ENCODE results near the gene EPHB2. TPM values are rescaled to one million over a fixed set of nuclear protein-coding genes. Genes with fewer than 3 reads are reported as not detected.

The EPHB2 gene
- polyA plus RNA-seq, 1 donor from 2014 or later = 22.8 TPM

DNA sequence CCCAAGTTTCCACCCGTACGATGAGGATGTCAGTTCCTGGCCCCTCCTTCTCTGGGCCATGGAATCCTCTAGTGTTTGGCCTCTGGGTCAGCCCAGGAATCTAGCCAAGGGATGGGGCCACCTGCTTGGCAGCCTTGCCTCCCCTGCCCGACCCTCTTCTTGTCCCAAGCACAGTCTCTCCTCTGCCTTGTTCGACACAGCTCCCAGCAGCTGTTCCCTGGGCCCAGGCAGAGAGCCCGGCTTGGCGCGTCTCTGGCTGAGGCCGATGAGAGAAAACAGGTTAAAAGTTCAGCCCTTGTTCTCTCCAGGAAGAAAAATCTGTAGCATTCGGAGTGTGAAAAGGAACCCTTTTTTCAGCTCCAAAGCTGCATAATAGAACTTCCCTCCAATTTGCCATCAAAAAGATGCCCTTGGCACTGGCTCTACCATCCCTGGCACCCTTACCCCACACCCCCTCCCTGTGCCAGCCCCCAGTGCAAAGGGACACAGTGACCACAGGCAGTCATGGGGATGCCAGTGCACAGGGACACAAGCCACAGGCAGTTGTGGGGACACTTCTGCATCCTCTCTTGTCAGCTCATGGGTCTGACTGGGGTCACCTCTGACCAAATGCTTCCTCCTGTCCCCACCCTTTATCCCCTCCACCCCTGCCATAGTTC, 68.4 kb downstream of the EPHB2 start:
- no peak for TF ChIP-seq TAF1 (IDR thresholded peaks at IDR 0.05; ENCODE audit: low read depth)
- no peak for TF ChIP-seq EZH2 (IDR thresholded peaks at IDR 0.05; ENCODE audit: borderline replicate concordance, insufficient read depth, low read length, poor library complexity, severe bottlenecking)
- no peak for TF ChIP-seq POLR2AphosphoS5 (IDR thresholded peaks at IDR 0.05)
- TF ChIP-seq SMC3 (conservative IDR thresholded peaks at IDR 0.05; ENCODE audit: poor library complexity) = no peak
- TF ChIP-seq, protein P1, sequence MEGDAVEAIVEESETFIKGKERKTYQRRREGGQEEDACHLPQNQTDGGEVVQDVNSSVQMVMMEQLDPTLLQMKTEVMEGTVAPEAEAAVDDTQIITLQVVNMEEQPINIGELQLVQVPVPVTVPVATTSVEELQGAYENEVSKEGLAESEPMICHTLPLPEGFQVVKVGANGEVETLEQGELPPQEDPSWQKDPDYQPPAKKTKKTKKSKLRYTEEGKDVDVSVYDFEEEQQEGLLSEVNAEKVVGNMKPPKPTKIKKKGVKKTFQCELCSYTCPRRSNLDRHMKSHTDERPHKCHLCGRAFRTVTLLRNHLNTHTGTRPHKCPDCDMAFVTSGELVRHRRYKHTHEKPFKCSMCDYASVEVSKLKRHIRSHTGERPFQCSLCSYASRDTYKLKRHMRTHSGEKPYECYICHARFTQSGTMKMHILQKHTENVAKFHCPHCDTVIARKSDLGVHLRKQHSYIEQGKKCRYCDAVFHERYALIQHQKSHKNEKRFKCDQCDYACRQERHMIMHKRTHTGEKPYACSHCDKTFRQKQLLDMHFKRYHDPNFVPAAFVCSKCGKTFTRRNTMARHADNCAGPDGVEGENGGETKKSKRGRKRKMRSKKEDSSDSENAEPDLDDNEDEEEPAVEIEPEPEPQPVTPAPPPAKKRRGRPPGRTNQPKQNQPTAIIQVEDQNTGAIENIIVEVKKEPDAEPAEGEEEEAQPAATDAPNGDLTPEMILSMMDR (IDR thresholded peaks at IDR 0.05; ENCODE audit: poor library complexity, severe bottlenecking) = no peak
- no peak for TF ChIP-seq EP300 (conservative IDR thresholded peaks at IDR 0.05; ENCODE audit: poor library complexity, severe bottlenecking)
- TF ChIP-seq, protein P2, sequence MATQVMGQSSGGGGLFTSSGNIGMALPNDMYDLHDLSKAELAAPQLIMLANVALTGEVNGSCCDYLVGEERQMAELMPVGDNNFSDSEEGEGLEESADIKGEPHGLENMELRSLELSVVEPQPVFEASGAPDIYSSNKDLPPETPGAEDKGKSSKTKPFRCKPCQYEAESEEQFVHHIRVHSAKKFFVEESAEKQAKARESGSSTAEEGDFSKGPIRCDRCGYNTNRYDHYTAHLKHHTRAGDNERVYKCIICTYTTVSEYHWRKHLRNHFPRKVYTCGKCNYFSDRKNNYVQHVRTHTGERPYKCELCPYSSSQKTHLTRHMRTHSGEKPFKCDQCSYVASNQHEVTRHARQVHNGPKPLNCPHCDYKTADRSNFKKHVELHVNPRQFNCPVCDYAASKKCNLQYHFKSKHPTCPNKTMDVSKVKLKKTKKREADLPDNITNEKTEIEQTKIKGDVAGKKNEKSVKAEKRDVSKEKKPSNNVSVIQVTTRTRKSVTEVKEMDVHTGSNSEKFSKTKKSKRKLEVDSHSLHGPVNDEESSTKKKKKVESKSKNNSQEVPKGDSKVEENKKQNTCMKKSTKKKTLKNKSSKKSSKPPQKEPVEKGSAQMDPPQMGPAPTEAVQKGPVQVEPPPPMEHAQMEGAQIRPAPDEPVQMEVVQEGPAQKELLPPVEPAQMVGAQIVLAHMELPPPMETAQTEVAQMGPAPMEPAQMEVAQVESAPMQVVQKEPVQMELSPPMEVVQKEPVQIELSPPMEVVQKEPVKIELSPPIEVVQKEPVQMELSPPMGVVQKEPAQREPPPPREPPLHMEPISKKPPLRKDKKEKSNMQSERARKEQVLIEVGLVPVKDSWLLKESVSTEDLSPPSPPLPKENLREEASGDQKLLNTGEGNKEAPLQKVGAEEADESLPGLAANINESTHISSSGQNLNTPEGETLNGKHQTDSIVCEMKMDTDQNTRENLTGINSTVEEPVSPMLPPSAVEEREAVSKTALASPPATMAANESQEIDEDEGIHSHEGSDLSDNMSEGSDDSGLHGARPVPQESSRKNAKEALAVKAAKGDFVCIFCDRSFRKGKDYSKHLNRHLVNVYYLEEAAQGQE (IDR thresholded peaks at IDR 0.05; ENCODE audit: borderline replicate concordance) = no peak

DNA sequence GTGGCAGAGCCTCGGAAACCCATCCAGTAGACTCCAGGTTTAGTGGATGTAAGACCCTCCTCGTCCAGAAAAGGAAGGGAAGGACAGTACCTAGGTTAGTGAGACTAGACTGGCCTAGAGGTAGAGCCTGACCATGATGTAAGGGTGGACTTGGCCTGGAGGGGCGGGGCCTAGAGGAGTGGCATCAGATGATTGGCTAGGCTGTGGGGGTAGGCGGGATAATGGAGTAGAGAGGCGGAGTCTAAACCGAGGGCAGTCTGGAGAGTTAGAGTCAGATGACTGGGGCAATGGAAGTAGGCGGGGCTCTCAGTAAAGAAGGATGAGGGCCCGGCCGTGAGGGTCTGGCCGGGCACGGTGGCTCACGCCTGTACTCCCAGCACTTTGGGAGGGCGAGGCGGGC, 70.1 kb downstream of the EPHB2 start:
- H3K9me3 ChIP-seq (ENCODE audit: low read length) = no peaks in the 10 kb centered on the region
- H3K4me2 ChIP-seq (ENCODE audit: low read length) = no peak overlapping the region
- no peaks in the 10 kb centered on the region for H3K9me2 ChIP-seq (ENCODE audit: insufficient read depth, low read length)
- H3K36me3 ChIP-seq (ENCODE audit: insufficient read depth, low read length) = no peaks in the 10 kb centered on the region
- no peaks in the 10 kb centered on the region for H4K20me1 ChIP-seq (ENCODE audit: insufficient read depth)
- no peak overlapping the region for H3K9ac ChIP-seq (ENCODE audit: low read length)
- no peak overlapping the region for H2AFZ ChIP-seq (ENCODE audit: low read depth, low read length)
- H3K27me3 ChIP-seq (ENCODE audit: insufficient read depth, low read depth, low read length) = no peaks in the 10 kb centered on the region
- no peak overlapping the region for H3K27ac ChIP-seq (ENCODE audit: low read length)
- H3K79me2 ChIP-seq (replicated peaks; ENCODE audit: insufficient read depth, low read length) = peaks cover 4% of the 10 kb centered on the region
- TF ChIP-seq EZH2 (IDR thresholded peaks at IDR 0.05; ENCODE audit: borderline replicate concordance, insufficient read depth, low read length, poor library complexity, severe bottlenecking) = no peak
- TF ChIP-seq POLR2AphosphoS5 (IDR thresholded peaks at IDR 0.05) = no peak
- TF ChIP-seq, protein P1 (IDR thresholded peaks at IDR 0.05; ENCODE audit: poor library complexity, severe bottlenecking) = no peak
- no peak for TF ChIP-seq RAD21 (conservative IDR thresholded peaks at IDR 0.05)
- no peak for TF ChIP-seq TAF1 (IDR thresholded peaks at IDR 0.05; ENCODE audit: low read depth)
- TF ChIP-seq SMC3 (conservative IDR thresholded peaks at IDR 0.05; ENCODE audit: poor library complexity) = no peak
- TF ChIP-seq, protein P2 (IDR thresholded peaks at IDR 0.05; ENCODE audit: borderline replicate concordance) = no peak
- TF ChIP-seq MXI1 (conservative IDR thresholded peaks at IDR 0.05; ENCODE audit: poor library complexity, severe bottlenecking) = no peak
- TF ChIP-seq EP300 (conservative IDR thresholded peaks at IDR 0.05; ENCODE audit: poor library complexity, severe bottlenecking) = no peak
- H3F3A ChIP-seq (ENCODE audit: insufficient read depth, low read length, poor library complexity, severe bottlenecking) = no peaks in the 10 kb centered on the region
- no peak overlapping the region for H3K4me3 ChIP-seq (ENCODE audit: low read length)

More for the DNA sequence above, 68.4 kb downstream of the EPHB2 start:
- Histone ChIP-seq H3F3A (ENCODE audit: insufficient read depth, low read length, poor library complexity, severe bottlenecking) (no peaks in the 10 kb centered on the region), H2AFZ (ENCODE audit: low read depth, low read length) (no peak overlapping the region), H3K9me3 (ENCODE audit: low read length) (no peaks in the 10 kb centered on the region), H4K20me1 (ENCODE audit: insufficient read depth) (no peaks in the 10 kb centered on the region), H3K36me3 (ENCODE audit: insufficient read depth, low read length) (no peaks in the 10 kb centered on the region), H3K79me2 (replicated peaks; ENCODE audit: insufficient read depth, low read length) (peaks cover 4% of the 10 kb centered on the region), H3K27me3 (ENCODE audit: insufficient read depth, low read depth, low read length) (no peaks in the 10 kb centered on the region), H3K9me2 (ENCODE audit: insufficient read depth, low read length) (no peaks in the 10 kb centered on the region), H3K27ac (ENCODE audit: low read length) (no peak overlapping the region), H3K4me3 (ENCODE audit: low read length) (no peak overlapping the region), H3K9ac (ENCODE audit: low read length) (no peak overlapping the region), H3K4me2 (ENCODE audit: low read length) (no peak overlapping the region)
